GM23248 (cell line): ENCODE data around the gene FOXS1.

ENCODE experiments used
- EZH2 ChIP-seq: fragments of 200-600 bp; sonication (generic); IDR thresholded peaks from 2 replicates; pipeline ENCODE4 v1.6.1; 2018; ENCODE audit warnings: antibody characterized with exemption, mild to moderate bottlenecking; ENCODE audit not compliant: insufficient read depth, poor library complexity, severe bottlenecking
- EZH2phosphoT487 ChIP-seq: fragments of 200-600 bp; sonication (generic); IDR thresholded peaks from 2 replicates; pipeline ENCODE4 v1.6.1; 2018; ENCODE audit warnings: antibody characterized with exemption, moderate library complexity, mild to moderate bottlenecking, low read depth; ENCODE audit not compliant: insufficient read depth

- TF ChIP-seq EZH2, result no peak
- no peak for TF ChIP-seq EZH2phosphoT487
These were observed 36.9 kb downstream of the FOXS1 start for GRCh38 chr20:31808481-31808880.
